Neural cell (in vitro differentiated cells): ENCODE data around the gene NEDD4L.

Experiments used
- EP300 ChIP-seq: fragments of 450-650 bp; conservative IDR thresholded peaks from 2 replicates; pipeline ENCODE4 v1.6.1; 2014; ENCODE audit warnings: antibody characterized with exemption, mild to moderate bottlenecking, moderate library complexity; ENCODE audit not compliant: poor library complexity, severe bottlenecking
- EZH2 ChIP-seq: fragments of 200-600, 300-800 bp; shearing (Covaris generic), sonication (generic); IDR thresholded peaks from 2 replicates; pipeline ENCODE4 v1.6.1; 2014; ENCODE audit warnings: antibody characterized with exemption, low read length, borderline replicate concordance, mild to moderate bottlenecking; ENCODE audit not compliant: insufficient read depth, poor library complexity, severe bottlenecking
- MXI1 ChIP-seq: fragments of 450-650 bp; conservative IDR thresholded peaks from 2 replicates; pipeline ENCODE4 v1.6.1; 2014; ENCODE audit warnings: antibody characterized with exemption, mild to moderate bottlenecking; ENCODE audit not compliant: poor library complexity, severe bottlenecking
- POLR2AphosphoS5 ChIP-seq: IDR thresholded peaks from 2 replicates; pipeline ENCODE4 v1.6.1; 2012
- TAF1 ChIP-seq: IDR thresholded peaks from 2 replicates; pipeline ENCODE4 v1.6.1; 2012; ENCODE audit warnings: low read depth
- TF ChIP-seq, protein P1 (sequence below): fragments of 450-650 bp; IDR thresholded peaks from 2 replicates; pipeline ENCODE4 v1.5.1; 2014; ENCODE audit warnings: antibody characterized with exemption, mild to moderate bottlenecking, moderate library complexity; ENCODE audit not compliant: poor library complexity, severe bottlenecking
- TF ChIP-seq, protein P2 (sequence below): IDR thresholded peaks from 2 replicates; pipeline ENCODE4 v1.6.1; 2012; ENCODE audit warnings: borderline replicate concordance

DNA sequence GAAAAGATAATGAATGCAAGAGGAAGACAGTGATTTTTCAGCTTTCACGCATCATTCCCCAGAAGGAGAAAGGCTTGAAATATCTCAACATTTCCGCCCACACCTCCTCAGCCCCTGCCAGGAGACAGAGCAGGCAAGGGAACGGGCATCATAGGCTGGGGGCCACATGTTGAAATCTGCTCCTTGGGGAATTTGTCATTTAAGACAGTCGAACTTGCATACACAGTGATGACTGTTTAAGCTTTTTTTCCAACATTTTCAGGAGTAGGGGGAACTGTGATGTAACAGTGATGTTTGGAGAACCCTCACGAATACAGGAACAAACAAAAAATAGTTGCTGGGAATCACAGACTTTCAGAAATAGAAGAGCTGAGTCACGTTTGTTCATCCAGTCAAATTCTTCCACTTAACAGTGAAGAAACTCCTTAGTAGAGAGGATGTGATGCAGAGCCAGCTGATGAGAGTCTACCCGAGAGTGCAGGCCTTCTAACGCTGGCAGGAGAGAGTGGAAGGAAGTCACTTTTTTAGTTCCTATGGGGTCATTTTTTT, 318.1 kb downstream of the NEDD4L start:
- no peak for TF ChIP-seq EZH2
- TF ChIP-seq, protein P1, sequence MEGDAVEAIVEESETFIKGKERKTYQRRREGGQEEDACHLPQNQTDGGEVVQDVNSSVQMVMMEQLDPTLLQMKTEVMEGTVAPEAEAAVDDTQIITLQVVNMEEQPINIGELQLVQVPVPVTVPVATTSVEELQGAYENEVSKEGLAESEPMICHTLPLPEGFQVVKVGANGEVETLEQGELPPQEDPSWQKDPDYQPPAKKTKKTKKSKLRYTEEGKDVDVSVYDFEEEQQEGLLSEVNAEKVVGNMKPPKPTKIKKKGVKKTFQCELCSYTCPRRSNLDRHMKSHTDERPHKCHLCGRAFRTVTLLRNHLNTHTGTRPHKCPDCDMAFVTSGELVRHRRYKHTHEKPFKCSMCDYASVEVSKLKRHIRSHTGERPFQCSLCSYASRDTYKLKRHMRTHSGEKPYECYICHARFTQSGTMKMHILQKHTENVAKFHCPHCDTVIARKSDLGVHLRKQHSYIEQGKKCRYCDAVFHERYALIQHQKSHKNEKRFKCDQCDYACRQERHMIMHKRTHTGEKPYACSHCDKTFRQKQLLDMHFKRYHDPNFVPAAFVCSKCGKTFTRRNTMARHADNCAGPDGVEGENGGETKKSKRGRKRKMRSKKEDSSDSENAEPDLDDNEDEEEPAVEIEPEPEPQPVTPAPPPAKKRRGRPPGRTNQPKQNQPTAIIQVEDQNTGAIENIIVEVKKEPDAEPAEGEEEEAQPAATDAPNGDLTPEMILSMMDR = no peak
- no peak for TF ChIP-seq TAF1
- no peak for TF ChIP-seq POLR2AphosphoS5
- TF ChIP-seq MXI1 = no peak
- TF ChIP-seq EP300 = no peak
- TF ChIP-seq, protein P2, sequence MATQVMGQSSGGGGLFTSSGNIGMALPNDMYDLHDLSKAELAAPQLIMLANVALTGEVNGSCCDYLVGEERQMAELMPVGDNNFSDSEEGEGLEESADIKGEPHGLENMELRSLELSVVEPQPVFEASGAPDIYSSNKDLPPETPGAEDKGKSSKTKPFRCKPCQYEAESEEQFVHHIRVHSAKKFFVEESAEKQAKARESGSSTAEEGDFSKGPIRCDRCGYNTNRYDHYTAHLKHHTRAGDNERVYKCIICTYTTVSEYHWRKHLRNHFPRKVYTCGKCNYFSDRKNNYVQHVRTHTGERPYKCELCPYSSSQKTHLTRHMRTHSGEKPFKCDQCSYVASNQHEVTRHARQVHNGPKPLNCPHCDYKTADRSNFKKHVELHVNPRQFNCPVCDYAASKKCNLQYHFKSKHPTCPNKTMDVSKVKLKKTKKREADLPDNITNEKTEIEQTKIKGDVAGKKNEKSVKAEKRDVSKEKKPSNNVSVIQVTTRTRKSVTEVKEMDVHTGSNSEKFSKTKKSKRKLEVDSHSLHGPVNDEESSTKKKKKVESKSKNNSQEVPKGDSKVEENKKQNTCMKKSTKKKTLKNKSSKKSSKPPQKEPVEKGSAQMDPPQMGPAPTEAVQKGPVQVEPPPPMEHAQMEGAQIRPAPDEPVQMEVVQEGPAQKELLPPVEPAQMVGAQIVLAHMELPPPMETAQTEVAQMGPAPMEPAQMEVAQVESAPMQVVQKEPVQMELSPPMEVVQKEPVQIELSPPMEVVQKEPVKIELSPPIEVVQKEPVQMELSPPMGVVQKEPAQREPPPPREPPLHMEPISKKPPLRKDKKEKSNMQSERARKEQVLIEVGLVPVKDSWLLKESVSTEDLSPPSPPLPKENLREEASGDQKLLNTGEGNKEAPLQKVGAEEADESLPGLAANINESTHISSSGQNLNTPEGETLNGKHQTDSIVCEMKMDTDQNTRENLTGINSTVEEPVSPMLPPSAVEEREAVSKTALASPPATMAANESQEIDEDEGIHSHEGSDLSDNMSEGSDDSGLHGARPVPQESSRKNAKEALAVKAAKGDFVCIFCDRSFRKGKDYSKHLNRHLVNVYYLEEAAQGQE = no peak
